ENCODE measurements around the gene EIPR1.

The EIPR1 gene

DNA sequence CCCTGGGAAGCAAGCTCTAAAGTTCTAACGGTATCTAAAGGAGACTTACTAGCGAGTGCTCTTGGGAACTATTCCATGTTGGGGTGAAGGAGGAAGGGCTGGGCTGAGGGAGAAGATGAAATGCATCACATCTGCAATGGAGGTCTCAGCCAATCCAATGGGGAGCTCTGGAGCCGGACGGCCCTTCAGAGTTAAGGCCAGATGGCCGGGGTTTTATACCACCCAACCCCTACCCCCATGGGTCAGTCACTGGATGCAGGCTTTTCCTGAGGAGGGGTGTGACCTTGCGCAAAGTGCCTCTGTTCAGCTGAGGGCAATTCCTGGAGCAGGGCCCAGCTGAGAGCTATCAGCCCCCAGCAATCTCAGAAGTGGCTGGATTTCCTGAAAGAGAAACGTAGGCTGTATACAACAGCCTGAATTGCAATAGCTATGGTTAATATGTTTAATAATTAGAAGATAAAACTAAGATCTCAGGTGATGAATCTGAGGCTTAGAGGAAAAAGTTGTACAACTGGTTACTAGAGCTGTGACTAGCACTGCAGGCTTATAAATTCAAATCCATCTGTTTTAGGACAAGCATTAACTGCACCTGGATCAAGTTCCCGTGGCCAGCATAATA, 21.6 kb downstream of the EIPR1 start:
- DNase-seq, result no peak

GRCh38 chr2:3354986-3355385, 22.6 kb downstream of the EIPR1 start:
- no peak for DNase-seq

GRCh38 chr2:3349211-3349693, 28.4 kb downstream of the EIPR1 start:
- peak; percentile 46 for DNase-seq

DNA sequence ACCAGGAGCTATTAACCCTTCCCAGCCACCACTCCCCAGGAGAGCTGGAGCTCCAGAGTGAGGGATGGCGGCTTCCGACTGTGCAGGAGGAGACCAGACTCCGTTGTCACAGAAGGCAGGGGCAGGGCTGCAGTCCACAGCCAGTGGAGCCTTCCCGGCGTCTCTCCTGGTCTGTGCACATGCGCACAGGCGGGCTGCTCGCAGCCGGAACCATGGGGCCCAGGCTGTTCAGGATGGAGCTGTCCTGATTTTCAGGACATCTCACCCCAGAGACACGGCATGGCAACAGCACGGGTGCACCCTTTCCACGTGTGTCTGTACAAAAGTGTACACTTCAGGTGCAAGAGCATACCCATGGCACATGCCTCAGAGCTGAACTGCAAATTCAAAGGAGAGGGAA, 28.9 kb downstream of the EIPR1 start:
- DNase-seq, result peak; percentile 44

DNA sequence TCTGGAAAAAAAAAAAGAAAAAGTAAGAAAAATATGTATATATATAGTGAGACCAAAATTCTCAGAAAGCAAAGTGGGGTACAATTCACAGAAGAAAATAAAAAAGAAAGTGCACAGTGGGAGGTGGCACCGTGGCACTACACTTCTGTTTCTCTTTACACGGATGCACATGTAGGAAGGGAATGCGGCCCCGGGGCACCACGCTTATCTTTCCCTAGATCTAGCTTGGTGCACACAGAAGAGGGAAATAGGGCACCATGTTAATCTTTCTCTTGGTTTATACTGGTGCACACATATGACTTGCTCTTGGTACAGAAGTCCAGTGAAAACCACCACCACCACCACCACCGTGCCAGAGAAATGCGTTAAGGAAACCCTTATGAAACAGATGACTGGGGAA, 32.0 kb downstream of the EIPR1 start:
- DNase-seq, result no peak

GRCh38 chr2:3344897-3345296, 32.7 kb downstream of the EIPR1 start:
- DNase-seq, result no peak

DNA sequence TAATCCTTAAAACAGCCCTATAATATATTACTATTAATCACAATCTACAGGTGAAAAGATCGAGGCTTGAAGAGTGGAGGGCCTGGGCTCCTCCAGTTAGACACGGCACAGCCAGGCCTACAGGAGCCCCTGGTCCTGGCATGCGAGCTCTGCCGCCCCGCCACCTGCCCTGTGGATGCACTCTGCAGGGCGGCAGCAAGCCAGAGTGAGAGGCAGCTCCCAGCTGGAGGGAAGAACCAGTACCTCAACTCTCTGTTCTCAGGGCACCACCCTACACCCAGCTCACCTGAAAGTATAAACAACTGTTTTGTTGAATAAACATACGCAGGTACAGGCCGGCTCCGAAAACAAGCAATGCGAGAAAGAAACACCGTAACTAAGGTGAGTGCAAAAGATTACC, 34.6 kb downstream of the EIPR1 start:
- no peak for DNase-seq

DNA sequence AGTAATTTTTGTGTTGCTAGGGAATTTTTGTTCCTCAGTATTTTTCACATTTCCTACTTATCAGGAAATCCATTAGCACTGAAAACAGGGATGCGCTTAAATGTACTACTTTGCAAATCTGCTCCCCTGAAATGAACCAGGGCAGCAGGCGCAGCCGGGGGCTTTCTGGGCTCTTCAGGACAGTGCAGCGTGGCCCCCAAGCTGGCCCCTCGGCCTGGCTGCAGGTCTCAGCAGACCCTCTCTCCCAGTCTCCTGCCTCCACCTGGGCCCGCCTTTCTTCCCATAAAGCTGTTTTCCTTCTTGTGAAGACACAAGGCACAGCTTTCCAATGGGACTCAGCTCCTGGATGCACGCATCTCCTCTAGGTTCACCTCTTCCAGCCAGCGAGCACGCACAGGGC, 35.3 kb downstream of the EIPR1 start:
- no peak for DNase-seq

GRCh38 chr2:3341336-3341735, 36.3 kb downstream of the EIPR1 start:
- no peak for DNase-seq

DNA sequence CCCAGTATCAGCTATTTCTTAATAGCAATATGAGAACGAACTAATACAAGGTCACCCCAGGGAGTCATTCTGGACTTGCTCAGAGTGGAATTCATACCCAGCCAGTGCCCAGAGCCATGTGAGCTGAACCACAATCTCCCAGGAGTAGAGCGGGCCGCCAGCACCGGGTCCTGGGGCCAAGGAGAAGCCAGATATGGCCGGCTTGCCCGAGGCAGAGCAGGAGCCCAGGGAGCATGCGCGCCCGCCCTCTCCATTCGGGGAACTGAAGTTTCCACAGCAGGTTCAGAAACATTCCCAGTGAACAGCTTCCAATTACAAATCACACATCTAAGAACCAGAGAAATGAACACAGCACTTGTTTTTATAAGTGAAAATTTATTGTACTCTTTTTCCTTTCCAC, 37.5 kb downstream of the EIPR1 start:
- DNase-seq, result no peak

GRCh38 chr2:3338340-3338739, 39.3 kb downstream of the EIPR1 start:
- DNase-seq, result no peak

DNA sequence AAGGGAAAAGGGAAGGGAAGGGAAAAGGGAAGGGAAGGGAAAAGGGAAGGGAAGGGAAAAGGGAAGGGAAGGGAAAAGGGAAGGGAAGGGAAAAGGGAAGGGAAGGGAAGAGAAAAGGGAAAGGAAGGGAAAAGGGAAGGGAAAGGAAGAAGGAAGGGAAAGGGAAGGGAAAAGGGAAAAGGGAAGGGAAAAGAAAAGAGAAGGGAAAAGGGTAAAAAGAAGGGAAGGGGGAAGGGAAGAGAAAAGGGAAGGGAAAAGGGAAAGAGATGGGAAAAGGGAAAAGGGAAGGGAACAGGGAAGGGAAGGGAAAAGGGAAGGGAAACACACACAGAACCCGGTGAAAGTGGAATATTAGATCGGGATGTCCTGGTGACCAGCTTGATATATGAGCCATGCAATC, 40.8 kb downstream of the EIPR1 start:
- no peak for DNase-seq

- no peak for DNase-seq
These were observed 42.9 kb downstream of the EIPR1 start for GRCh38 chr2:3334392-3335345.

GRCh38 chr2:3332133-3332532, 45.5 kb downstream of the EIPR1 start:
- DNase-seq, result no peak

DNA sequence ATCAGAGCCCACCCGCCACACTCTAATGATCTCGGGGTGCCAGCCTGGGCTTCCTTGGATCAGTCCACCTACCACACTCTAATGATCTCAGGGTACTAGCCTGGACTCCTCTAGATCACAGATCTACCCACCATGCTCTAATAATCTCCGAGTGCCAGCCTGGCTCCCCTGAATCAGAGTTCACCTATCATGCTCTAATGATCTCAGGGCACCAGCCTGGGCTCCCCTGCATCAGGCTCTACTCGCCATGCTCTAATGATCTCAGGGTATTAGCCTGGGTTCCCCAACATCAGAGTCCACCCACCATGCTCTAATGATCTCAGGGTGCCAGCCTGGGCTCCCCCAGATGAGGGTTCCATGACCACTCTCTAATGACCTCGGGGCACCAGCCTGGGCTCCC, 48.1 kb downstream of the EIPR1 start:
- no peak for DNase-seq

DNA sequence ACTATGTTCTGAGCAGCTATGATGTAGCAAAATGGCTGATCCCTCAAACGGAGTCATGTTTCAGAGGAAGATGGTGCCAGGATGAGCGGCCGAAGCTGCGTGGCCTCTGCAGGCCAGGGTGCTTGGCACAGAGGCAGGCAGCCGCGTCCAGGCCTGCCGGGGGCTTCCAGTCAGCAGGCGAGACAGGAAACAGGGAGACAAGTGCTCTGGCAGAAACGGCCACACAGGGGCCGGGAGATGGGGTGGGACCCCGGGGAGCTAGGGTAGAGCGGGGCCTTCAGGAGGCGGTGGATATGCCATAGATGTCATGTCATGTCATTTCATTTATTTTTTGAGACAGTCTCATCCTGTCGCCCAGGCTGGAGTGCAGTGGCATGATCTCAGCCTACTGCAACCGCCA, 50.7 kb downstream of the EIPR1 start:
- no peak for DNase-seq

GRCh38 chr2:3326182-3326537, 51.5 kb downstream of the EIPR1 start:
- DNase-seq, result no peak

GRCh38 chr2:3325458-3326181, 52.0 kb downstream of the EIPR1 start:
- DNase-seq, result no peak

- no peak for DNase-seq
These were observed 53.0 kb downstream of the EIPR1 start for GRCh38 chr2:3324404-3325281.

- no peak for DNase-seq
These were observed 53.6 kb downstream of the EIPR1 start for GRCh38 chr2:3324036-3324386.

DNA sequence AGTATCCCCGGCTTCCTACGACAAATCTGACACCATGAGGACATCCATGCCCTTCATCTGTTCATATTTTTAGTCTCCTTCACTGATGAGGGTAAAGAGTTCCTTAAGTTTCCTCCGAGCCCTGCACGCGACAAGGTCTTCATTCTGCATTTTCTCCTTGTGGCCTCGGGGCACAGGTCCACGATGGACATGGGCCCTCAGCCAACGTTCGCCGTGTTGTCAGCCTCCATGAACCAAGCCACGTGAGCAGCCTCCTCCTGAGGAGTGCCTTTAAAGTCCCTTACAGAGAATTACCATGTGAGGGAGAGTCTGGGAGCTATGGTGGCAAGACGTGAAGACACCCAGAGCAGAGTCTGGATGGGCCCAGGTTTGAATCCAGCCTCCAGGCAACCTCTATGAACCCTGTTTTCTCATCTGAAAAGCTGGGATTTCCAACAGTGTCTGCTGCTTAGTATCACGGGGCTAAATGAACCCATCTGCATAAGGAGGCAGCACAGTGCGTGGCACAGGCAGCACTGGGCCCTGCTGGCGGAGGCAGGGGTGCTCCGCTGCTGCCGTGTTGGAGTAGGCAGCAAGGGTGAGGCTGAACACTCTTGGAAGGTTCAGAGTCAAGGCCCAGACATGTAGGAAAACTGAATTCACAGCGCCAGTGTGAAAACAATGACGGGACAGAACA, 54.1 kb downstream of the EIPR1 start:
- no peak for DNase-seq

- no peak for DNase-seq
These were observed 55.2 kb downstream of the EIPR1 start for GRCh38 chr2:3322311-3322970.
